ENCODE data around the gene AJAP1. TPM values are rescaled to one million over a fixed set of nuclear protein-coding genes. Genes with fewer than 3 reads are reported as not detected.

AJAP1 gene
- total RNA-seq, 1 experiment from 2014 or later, result not detected

- no peaks in the 10 kb centered on the region for H3K4me1 ChIP-seq (replicated peaks)
- H3K4me3 ChIP-seq, result no peak overlapping the region
- no peaks in the 10 kb centered on the region for H3K27me3 ChIP-seq (replicated peaks)
- no peaks in the 10 kb centered on the region for H3K36me3 ChIP-seq
- H3K9me3 ChIP-seq (replicated peaks), result peaks cover 13% of the 10 kb centered on the region
- DNase-seq (ENCODE audit: low read depth in 1 of 2, low spot score in 2 of 2), result no peak
- no peak overlapping the region for H3K27ac ChIP-seq
Observed at GRCh38 chr1:4684864-4685522, 30.6 kb downstream of the AJAP1 start.

GRCh38 chr1:4685523-4685865, 31.1 kb downstream of the AJAP1 start:
- peaks cover 11% of the 10 kb centered on the region; the same call in 1 of the 2 replicates for H3K9me3 ChIP-seq (replicated peaks)
- H3K27me3 ChIP-seq (replicated peaks), result no peaks in the 10 kb centered on the region
- no peak overlapping the region for H3K27ac ChIP-seq
- no peaks in the 10 kb centered on the region for H3K36me3 ChIP-seq
- no peak overlapping the region for H3K4me3 ChIP-seq
- no peak for DNase-seq (ENCODE audit: low read depth in 1 of 2, low spot score in 2 of 2)
- H3K4me1 ChIP-seq (replicated peaks), result no peaks in the 10 kb centered on the region

- DNase-seq (ENCODE audit: low read depth in 1 of 2, low spot score in 2 of 2), result no peak
- peaks cover 16% of the 10 kb centered on the region for H3K9me3 ChIP-seq (replicated peaks)
- no peaks in the 10 kb centered on the region for H3K36me3 ChIP-seq
- H3K4me3 ChIP-seq, result no peak overlapping the region
- no peaks in the 10 kb centered on the region for H3K27me3 ChIP-seq (replicated peaks)
- no peaks in the 10 kb centered on the region for H3K4me1 ChIP-seq (replicated peaks)
- H3K27ac ChIP-seq, result no peak overlapping the region
Observed at GRCh38 chr1:4687943-4688342, 33.5 kb downstream of the AJAP1 start.

- no peaks in the 10 kb centered on the region for H3K27me3 ChIP-seq (replicated peaks)
- no peak overlapping the region for H3K27ac ChIP-seq
- no peak for DNase-seq (ENCODE audit: low read depth in 1 of 2, low spot score in 2 of 2)
- H3K4me1 ChIP-seq (replicated peaks), result no peaks in the 10 kb centered on the region
- H3K4me3 ChIP-seq, result no peak overlapping the region
- peaks cover 16% of the 10 kb centered on the region for H3K9me3 ChIP-seq (replicated peaks)
- H3K36me3 ChIP-seq, result no peaks in the 10 kb centered on the region
Observed at GRCh38 chr1:4689271-4689935, 35.0 kb downstream of the AJAP1 start.

GRCh38 chr1:4689941-4690635, 35.7 kb downstream of the AJAP1 start:
- no peaks in the 10 kb centered on the region for H3K27me3 ChIP-seq (replicated peaks)
- no peak overlapping the region for H3K4me3 ChIP-seq
- no peaks in the 10 kb centered on the region for H3K4me1 ChIP-seq (replicated peaks)
- no peaks in the 10 kb centered on the region for H3K36me3 ChIP-seq
- no peak for DNase-seq (ENCODE audit: low read depth in 1 of 2, low spot score in 2 of 2)
- H3K9me3 ChIP-seq (replicated peaks), result peaks cover 16% of the 10 kb centered on the region
- H3K27ac ChIP-seq, result no peak overlapping the region

GRCh38 chr1:4690951-4691675, 36.7 kb downstream of the AJAP1 start:
- H3K27ac ChIP-seq, result no peak overlapping the region
- H3K9me3 ChIP-seq (replicated peaks), result peaks cover 16% of the 10 kb centered on the region
- no peaks in the 10 kb centered on the region for H3K27me3 ChIP-seq (replicated peaks)
- no peaks in the 10 kb centered on the region for H3K4me1 ChIP-seq (replicated peaks)
- no peak for DNase-seq (ENCODE audit: low read depth in 1 of 2, low spot score in 2 of 2)
- no peaks in the 10 kb centered on the region for H3K36me3 ChIP-seq
- no peak overlapping the region for H3K4me3 ChIP-seq

GRCh38 chr1:4691766-4692405, 37.5 kb downstream of the AJAP1 start:
- no peaks in the 10 kb centered on the region for H3K27me3 ChIP-seq (replicated peaks)
- no peak for DNase-seq (ENCODE audit: low read depth in 1 of 2, low spot score in 2 of 2)
- H3K36me3 ChIP-seq, result no peaks in the 10 kb centered on the region
- H3K27ac ChIP-seq, result no peak overlapping the region
- no peaks in the 10 kb centered on the region for H3K4me1 ChIP-seq (replicated peaks)
- peaks cover 22% of the 10 kb centered on the region for H3K9me3 ChIP-seq (replicated peaks)
- no peak overlapping the region for H3K4me3 ChIP-seq

- H3K27ac ChIP-seq, result no peak overlapping the region
- no peak overlapping the region for H3K4me3 ChIP-seq
- no peaks in the 10 kb centered on the region for H3K4me1 ChIP-seq (replicated peaks)
- no peak for DNase-seq (ENCODE audit: low read depth in 1 of 2, low spot score in 2 of 2)
- H3K36me3 ChIP-seq, result no peaks in the 10 kb centered on the region
- peaks cover 21% of the 10 kb centered on the region for H3K9me3 ChIP-seq (replicated peaks)
- H3K27me3 ChIP-seq (replicated peaks), result no peaks in the 10 kb centered on the region
Observed at GRCh38 chr1:4692437-4692836, 38.0 kb downstream of the AJAP1 start.

GRCh38 chr1:4693331-4693730, 38.9 kb downstream of the AJAP1 start:
- Histone ChIP-seq H3K4me3 (no peak overlapping the region), H3K27ac (no peak overlapping the region), H3K27me3 (replicated peaks) (no peaks in the 10 kb centered on the region), H3K4me1 (replicated peaks) (no peaks in the 10 kb centered on the region), H3K9me3 (replicated peaks) (peaks cover 22% of the 10 kb centered on the region), H3K36me3 (no peaks in the 10 kb centered on the region)
- no peak for DNase-seq (ENCODE audit: low read depth in 1 of 2, low spot score in 2 of 2)

- no peaks in the 10 kb centered on the region for H3K4me1 ChIP-seq (replicated peaks)
- H3K36me3 ChIP-seq, result no peaks in the 10 kb centered on the region
- DNase-seq (ENCODE audit: low read depth in 1 of 2, low spot score in 2 of 2), result no peak
- peaks cover 27% of the 10 kb centered on the region for H3K9me3 ChIP-seq (replicated peaks)
- no peak overlapping the region for H3K27ac ChIP-seq
- no peaks in the 10 kb centered on the region for H3K27me3 ChIP-seq (replicated peaks)
- H3K4me3 ChIP-seq, result no peak overlapping the region
Observed at GRCh38 chr1:4693891-4694290, 39.5 kb downstream of the AJAP1 start.

GRCh38 chr1:4694492-4694891, 40.1 kb downstream of the AJAP1 start:
- no peak for DNase-seq (ENCODE audit: low read depth in 1 of 2, low spot score in 2 of 2)
- no peak overlapping the region for H3K27ac ChIP-seq
- H3K4me3 ChIP-seq, result no peak overlapping the region
- no peaks in the 10 kb centered on the region for H3K36me3 ChIP-seq
- H3K9me3 ChIP-seq (replicated peaks), result peaks cover 33% of the 10 kb centered on the region
- no peaks in the 10 kb centered on the region for H3K4me1 ChIP-seq (replicated peaks)
- no peaks in the 10 kb centered on the region for H3K27me3 ChIP-seq (replicated peaks)

- no peak for DNase-seq (ENCODE audit: low read depth in 1 of 2, low spot score in 2 of 2)
- no peaks in the 10 kb centered on the region for H3K27me3 ChIP-seq (replicated peaks)
- no peak overlapping the region for H3K4me3 ChIP-seq
- H3K4me1 ChIP-seq (replicated peaks), result no peaks in the 10 kb centered on the region
- H3K27ac ChIP-seq, result no peak overlapping the region
- H3K9me3 ChIP-seq (replicated peaks), result peaks cover 33% of the 10 kb centered on the region
- H3K36me3 ChIP-seq, result no peaks in the 10 kb centered on the region
Observed at GRCh38 chr1:4695241-4695640, 40.8 kb downstream of the AJAP1 start.

GRCh38 chr1:4696161-4696745, 41.8 kb downstream of the AJAP1 start:
- Histone ChIP-seq H3K27me3 (replicated peaks) (no peaks in the 10 kb centered on the region), H3K36me3 (no peaks in the 10 kb centered on the region), H3K27ac (no peak overlapping the region), H3K9me3 (replicated peaks) (peaks cover 32% of the 10 kb centered on the region), H3K4me3 (no peak overlapping the region), H3K4me1 (replicated peaks) (no peaks in the 10 kb centered on the region)
- no peak for DNase-seq (ENCODE audit: low read depth in 1 of 2, low spot score in 2 of 2)
